ENCODE measurements around the gene C12orf76. TPM values are rescaled to one million over a fixed set of nuclear protein-coding genes. Genes with fewer than 3 reads are reported as not detected.
A peak's percentile ranks its signal among the peaks of the same experiment; 100 is the strongest.

C12orf76 gene
- total RNA-seq, 4 donors from 2014 or later: 9.3 to 11.0 (median 10.1) TPM; not detected in 1

- Histone ChIP-seq H3K27me3 (no peaks in the 10 kb centered on the region), H3K4me1 (peaks cover 6 to 65% (median 37%) of the 10 kb centered on the region in 4 donors), H3K9me3 (no peaks in the 10 kb centered on the region), H3K27ac (peak overlapping the region; percentile 36 to 70 (median 48)), H3K4me3 (no peak overlapping the region), H3K36me3 (no peaks in the 10 kb centered on the region)
- TF ChIP-seq POLR2AphosphoS5 (IDR thresholded peaks at IDR 0.05): no peak
- no peak for TF ChIP-seq EP300 (IDR thresholded peaks at IDR 0.05; ENCODE audit: low read depth)
- TF ChIP-seq POLR2A (IDR thresholded peaks at IDR 0.05): no peak
- WGBS, 2 donors (ENCODE audit: low coverage in 1 of 2): 47 to 67% methylated on average over 2 to 8 of the region's 8 CpGs
- intact Hi-C loops (cut with DNase I; ENCODE audit: low total_unique reads) (no loop called here), in situ Hi-C loops (cut with MboI; ENCODE audit: low pct_ligation_motif_present in 1 of 4, low pct_unique_long_range_greater_than_20kb in 1 of 4, low sequenced_read_pairs in 3 of 4) (no loop called here)
- no peak for DNase-seq
These were observed 45.4 kb downstream of the C12orf76 start for GRCh38 chr12:110002676-110003515.

- no peaks in the 10 kb centered on the region for H3K27me3 ChIP-seq
- peak overlapping the region in 2 of 4 donors; percentile 38 to 70 for H3K27ac ChIP-seq
- H3K36me3 ChIP-seq: no peaks in the 10 kb centered on the region
- DNase-seq: no peak
- WGBS, 2 donors (ENCODE audit: low coverage in 1 of 2): 87 to 90% methylated on average over 4 of the region's 4 CpGs
- no peaks in the 10 kb centered on the region for H3K9me3 ChIP-seq
- H3K4me3 ChIP-seq: no peak overlapping the region
- intact Hi-C loops (cut with DNase I; ENCODE audit: low total_unique reads): no loop called here
- in situ Hi-C loops (cut with MboI; ENCODE audit: low pct_ligation_motif_present in 1 of 4, low pct_unique_long_range_greater_than_20kb in 1 of 4, low sequenced_read_pairs in 3 of 4): no loop called here
- peaks cover 6 to 66% (median 38%) of the 10 kb centered on the region in 4 donors for H3K4me1 ChIP-seq
- TF ChIP-seq POLR2AphosphoS5 (IDR thresholded peaks at IDR 0.05) (no peak), POLR2A (IDR thresholded peaks at IDR 0.05) (no peak), EP300 (IDR thresholded peaks at IDR 0.05; ENCODE audit: low read depth) (no peak), CTCF (IDR thresholded peaks at IDR 0.05) (no peak)
These were observed 46.7 kb downstream of the C12orf76 start for GRCh38 chr12:110001596-110001995.

DNA sequence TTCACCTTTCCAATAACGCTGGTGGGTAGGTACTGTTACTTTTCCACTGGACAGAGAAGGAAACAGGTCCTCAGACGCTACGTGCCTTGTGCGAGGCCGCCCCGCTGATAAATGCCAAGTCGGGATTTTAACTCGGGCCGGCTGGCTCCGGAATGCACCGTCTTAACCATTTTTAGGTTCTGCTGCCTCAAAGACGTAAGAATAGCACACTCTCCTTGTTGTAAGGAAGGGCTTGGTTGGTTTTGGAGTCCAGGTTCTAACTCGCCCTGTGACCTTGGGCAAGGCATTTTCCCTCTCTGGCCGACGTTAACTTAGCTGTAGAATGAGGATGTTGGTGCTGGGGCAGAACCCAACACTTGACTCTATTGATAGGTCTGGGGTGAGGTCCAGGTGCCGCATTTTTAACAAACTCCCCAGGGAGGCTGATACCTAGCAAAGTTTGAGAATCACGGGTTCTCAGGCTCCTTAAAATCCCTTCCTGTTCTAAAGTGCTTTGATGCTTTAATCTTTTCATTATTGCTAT is 48.3 kb downstream of the C12orf76 start:
- Histone ChIP-seq H3K4me1 (peaks cover 0 to 64% (median 41%) of the 10 kb centered on the region in 4 donors), H3K27me3 (no peaks in the 10 kb centered on the region), H3K27ac (peak overlapping the region; percentile 81 to 87 (median 83)), H3K4me3 (peak overlapping the region; percentile 84 to 98 (median 96)), H3K36me3 (no peaks in the 10 kb centered on the region), H3K9me3 (no peaks in the 10 kb centered on the region)
- no peak for TF ChIP-seq CTCF (IDR thresholded peaks at IDR 0.05)
- TF ChIP-seq POLR2AphosphoS5 (IDR thresholded peaks at IDR 0.05): peak in 1 of 3 donors; percentile 6
- TF ChIP-seq POLR2A (IDR thresholded peaks at IDR 0.05): no peak
- 0 to 1% methylated on average over 3 to 17 of the region's 17 CpGs for WGBS, 2 donors (ENCODE audit: low coverage in 1 of 2)
- in situ Hi-C loops (cut with MboI; ENCODE audit: low pct_ligation_motif_present in 1 of 4, low pct_unique_long_range_greater_than_20kb in 1 of 4, low sequenced_read_pairs in 3 of 4): no loop called here
- intact Hi-C loops (cut with DNase I; ENCODE audit: low total_unique reads): loop anchor here (1.0 kb wide), 1 partner anchor 32 kb away; no protein-coding TSS in a partner anchor
- peak; percentile 37 for DNase-seq

GRCh38 chr12:109999649-109999971 is 48.7 kb downstream of the C12orf76 start:
- Histone ChIP-seq H3K36me3 (no peaks in the 10 kb centered on the region), H3K4me1 (peaks cover 2 to 64% (median 43%) of the 10 kb centered on the region in 4 donors), H3K4me3 (peak overlapping the region; percentile 84 to 98 (median 96)), H3K9me3 (no peaks in the 10 kb centered on the region), H3K27me3 (no peaks in the 10 kb centered on the region), H3K27ac (peak overlapping the region; percentile 81 to 87 (median 83))
- intact Hi-C loops (cut with DNase I; ENCODE audit: low total_unique reads) (no loop called here), in situ Hi-C loops (cut with MboI; ENCODE audit: low pct_ligation_motif_present in 1 of 4, low pct_unique_long_range_greater_than_20kb in 1 of 4, low sequenced_read_pairs in 3 of 4) (no loop called here)
- TF ChIP-seq EP300 (IDR thresholded peaks at IDR 0.05; ENCODE audit: low read depth) (no peak), CTCF (IDR thresholded peaks at IDR 0.05) (no peak), POLR2A (IDR thresholded peaks at IDR 0.05) (no peak), POLR2AphosphoS5 (IDR thresholded peaks at IDR 0.05) (no peak)
- no peak for DNase-seq
- 0% methylated on average over 7 to 27 of the region's 27 CpGs for WGBS, 2 donors (ENCODE audit: low coverage in 1 of 2)
